Retinal pigment epithelial cell (primary cell): Measurements from ENCODE around the gene ITM2C.
A peak's percentile ranks its signal among the peaks of the same experiment; 100 is the strongest.

ENCODE experiments used
- DNase-seq: peaks from one replicate; pipeline ENCODE4 v3.0.0-alpha.2; 2010; ENCODE audit warnings: low read depth
- H3K4me3 ChIP-seq: 2 replicates; pipeline ENCODE4 v1.5.1; 2011; ENCODE audit warnings: mild to moderate bottlenecking, low read length, control low read depth, moderate library complexity
- CTCF ChIP-seq: conservative IDR thresholded peaks from 2 replicates; pipeline ENCODE4 v1.5.1; 2011; ENCODE audit warnings: low read depth, low read length, control low read depth, inconsistent platforms

Gene ITM2C

GRCh38 chr2:230849633-230850357, 14.9 kb upstream of the ITM2C start:
- TF ChIP-seq CTCF: peak; percentile 81
- DNase-seq: no peak
- no peak overlapping the region for H3K4me3 ChIP-seq

GRCh38 chr2:230850358-230850658, 14.4 kb upstream of the ITM2C start:
- DNase-seq: no peak

GRCh38 chr2:230852113-230852512, 12.6 kb upstream of the ITM2C start:
- TF ChIP-seq CTCF: no peak
- H3K4me3 ChIP-seq: no peak overlapping the region
- DNase-seq: no peak

More at GRCh38 chr2:230850358-230850658, 14.4 kb upstream of the ITM2C start:
- TF ChIP-seq CTCF: no peak
- no peak overlapping the region for H3K4me3 ChIP-seq

- TF ChIP-seq CTCF: no peak
- H3K4me3 ChIP-seq: no peak overlapping the region
- DNase-seq: no peak
These were observed 3.0 kb upstream of the ITM2C start for GRCh38 chr2:230861552-230862255.

GRCh38 chr2:230862292-230862691, 2.5 kb upstream of the ITM2C start:
- DNase-seq: no peak
- no peak for TF ChIP-seq CTCF
- no peak overlapping the region for H3K4me3 ChIP-seq

- H3K4me3 ChIP-seq: no peak overlapping the region
- no peak for TF ChIP-seq CTCF
- DNase-seq: no peak
These were observed 1.7 kb upstream of the ITM2C start for GRCh38 chr2:230863031-230863430.
